Activated CD4-positive, alpha-beta T cell treated with anti-CD3 and anti-CD28 coated beads for 1 hour (primary cell): ENCODE measurements around the gene CEP83.

ENCODE experiments used
- DNase-seq: peaks from one replicate; pipeline ENCODE4 v3.0.0-alpha.2; 2020

CEP83 gene

GRCh38 chr12:94304566-94305061 is 155.1 kb downstream of the CEP83 start:
- DNase-seq, result no peak

GRCh38 chr12:94304012-94304411 is 155.7 kb downstream of the CEP83 start:
- no peak for DNase-seq

- DNase-seq, result no peak
Observed at GRCh38 chr12:94299846-94300245, 159.8 kb downstream of the CEP83 start.

GRCh38 chr12:94297876-94298505 is 161.7 kb downstream of the CEP83 start:
- DNase-seq, result no peak

GRCh38 chr12:94297096-94297699 is 162.5 kb downstream of the CEP83 start:
- DNase-seq, result no peak

- no peak for DNase-seq
Observed at GRCh38 chr12:94290353-94290752, 169.3 kb downstream of the CEP83 start.

- no peak for DNase-seq
Observed at GRCh38 chr12:94289461-94290312, 170.0 kb downstream of the CEP83 start.

- DNase-seq, result no peak
Observed at GRCh38 chr12:94287245-94287628, 172.4 kb downstream of the CEP83 start.

- no peak for DNase-seq
Observed at GRCh38 chr12:94286583-94287244, 173.0 kb downstream of the CEP83 start.

GRCh38 chr12:94285943-94286582 is 173.6 kb downstream of the CEP83 start:
- DNase-seq, result no peak

- no peak for DNase-seq
Observed at GRCh38 chr12:94284859-94285258, 174.8 kb downstream of the CEP83 start.

GRCh38 chr12:94284046-94284445 is 175.6 kb downstream of the CEP83 start:
- DNase-seq, result no peak

GRCh38 chr12:94282675-94283074 is 177.0 kb downstream of the CEP83 start:
- peak; percentile 16 for DNase-seq

GRCh38 chr12:94280063-94280462 is 179.6 kb downstream of the CEP83 start:
- DNase-seq, result no peak

GRCh38 chr12:94277426-94278000 is 182.2 kb downstream of the CEP83 start:
- DNase-seq, result no peak

GRCh38 chr12:94276725-94277124 is 182.9 kb downstream of the CEP83 start:
- DNase-seq, result no peak

GRCh38 chr12:94273272-94273671 is 186.4 kb downstream of the CEP83 start:
- no peak for DNase-seq

GRCh38 chr12:94272280-94272679 is 187.4 kb downstream of the CEP83 start:
- no peak for DNase-seq

- DNase-seq, result no peak
Observed at GRCh38 chr12:94271351-94271750, 188.3 kb downstream of the CEP83 start.

GRCh38 chr12:94269316-94269999 is 190.2 kb downstream of the CEP83 start:
- no peak for DNase-seq

GRCh38 chr12:94267921-94268471 is 191.7 kb downstream of the CEP83 start:
- DNase-seq, result no peak

- no peak for DNase-seq
Observed at GRCh38 chr12:94267537-94267872, 192.2 kb downstream of the CEP83 start.
